Thyroid gland (tissue), 4 donors: ENCODE results near the gene FER. TPM values are rescaled to one million over a fixed set of nuclear protein-coding genes. Genes with fewer than 3 reads are reported as not detected.
"Not testable (repeated sequence)": the region's sequence is repeated elsewhere in the genome, so short reads cannot be mapped to it uniquely, and the experiment has no call there.

Experiments
- DNase-seq, 2 donors: peaks; one replicate each; pipeline ENCODE4 v3.0.0-alpha.2; 2019
- H3K27ac ChIP-seq, 3 donors: fragments of 200-600 bp; sonication (generic); 1 replicate in 2 of 3; 2 replicates in 1 of 3; pipeline ENCODE4 v1.5.1; 2016 to 2019; ENCODE audit warnings: mild to moderate bottlenecking in 1 of 3, moderate library complexity in 1 of 3
- H3K27me3 ChIP-seq: fragments of 200-600 bp; sonication (generic); one replicate; pipeline ENCODE4 v1.5.1; 2019
- H3K36me3 ChIP-seq, 2 donors: fragments of 200-600 bp; sonication (generic); one replicate each; pipeline ENCODE4 v1.5.1; 2016 to 2019
- H3K4me1 ChIP-seq, 2 donors: fragments of 200-600 bp; sonication (generic); one replicate each; pipeline ENCODE4 v1.5.1; 2017 to 2019
- H3K4me3 ChIP-seq, 3 donors: fragments of 200-600 bp; sonication (generic); replicated peaks in 1 of 3; 1 replicate in 2 of 3; 2 replicates in 1 of 3; pipeline ENCODE4 v1.5.1; 2016; ENCODE audit warnings: mild to moderate bottlenecking in 1 of 3
- H3K9me3 ChIP-seq: fragments of 200-600 bp; sonication (generic); one replicate; pipeline ENCODE4 v1.5.1; 2017
- CTCF ChIP-seq, 6 experiments: fragments of 200-600 bp in 3 of 6; fragments of 450-650 bp in 3 of 6; sonication (generic) in 3 of 6; IDR thresholded peaks; one replicate each; pipeline ENCODE4 v1.5.1; 2016 to 2019; ENCODE audit warnings: antibody characterized with exemption in 6 of 6, mild to moderate bottlenecking in 2 of 6, inconsistent platforms in 1 of 6, moderate library complexity in 1 of 6
- POLR2A ChIP-seq, 2 donors: fragments of 450-650 bp; IDR thresholded peaks; one replicate each; pipeline ENCODE4 v1.6.1; 2017; ENCODE audit warnings: antibody characterized with exemption in 2 of 2, mild to moderate bottlenecking in 2 of 2, moderate library complexity in 1 of 2
- WGBS, 2 donors: methylation state at CpG; one replicate each; pipeline ENCODE4 v1.1.5; 2017; 5-methylcytosine and 5-hydroxymethylcytosine counted together
- intact Hi-C: fragments of 100-400 bp; cut with DNase I; formaldehyde crosslinking; loops from one replicate; pipeline ENCODE4 v1.15.1; 2023
- total RNA-seq, 4 donors: library from RNA; depleted of rRNA; stranded (reverse); fragments of >200 nt; gene quantifications; one replicate each; pipeline ENCODE4 v1.2.3, GENCODE V29; 2016

Gene FER
- total RNA-seq, 4 donors from 2014 or later, result 38.8 to 79.1 (median 45.2) TPM

- H3K4me3 ChIP-seq, result no peak overlapping the region
- no peaks in the 10 kb centered on the region for H3K27me3 ChIP-seq
- H3K27ac ChIP-seq, result no peak overlapping the region
- H3K9me3 ChIP-seq, result no peaks in the 10 kb centered on the region
- H3K4me1 ChIP-seq, result no peaks in the 10 kb centered on the region
- no peak for DNase-seq
- no peaks in the 10 kb centered on the region for H3K36me3 ChIP-seq
- WGBS, 2 donors, result 97 to 98% methylated on average over 2 of the region's 2 CpGs
- intact Hi-C loops, result no loop called here
- TF ChIP-seq POLR2A (IDR thresholded peaks at IDR 0.05), result no peak
- no peak for TF ChIP-seq CTCF (IDR thresholded peaks at IDR 0.05)
Measured at GRCh38 chr5:108975697-108976096, 228.0 kb downstream of the FER start.

- no peak for DNase-seq
- no peak overlapping the region for H3K4me3 ChIP-seq
- TF ChIP-seq CTCF (IDR thresholded peaks at IDR 0.05) (no peak), POLR2A (IDR thresholded peaks at IDR 0.05) (no peak)
- no peaks in the 10 kb centered on the region for H3K4me1 ChIP-seq
- no peaks in the 10 kb centered on the region for H3K36me3 ChIP-seq
- no peaks in the 10 kb centered on the region for H3K9me3 ChIP-seq
- intact Hi-C loops, result no loop called here
- WGBS, 2 donors, result 62 to 93% methylated on average over 4 of the region's 4 CpGs
- no peaks in the 10 kb centered on the region for H3K27me3 ChIP-seq
- no peak overlapping the region for H3K27ac ChIP-seq
Measured at GRCh38 chr5:108983461-108984092, 235.9 kb downstream of the FER start.

- Histone ChIP-seq H3K4me3 (no peak overlapping the region), H3K27me3 (no peaks in the 10 kb centered on the region), H3K4me1 (no peaks in the 10 kb centered on the region), H3K36me3 (no peaks in the 10 kb centered on the region), H3K27ac (no peak overlapping the region), H3K9me3 (no peaks in the 10 kb centered on the region)
- no peak for DNase-seq
- WGBS, 2 donors, result 83 to 91% methylated on average over 1 of the region's 1 CpG
- TF ChIP-seq POLR2A (IDR thresholded peaks at IDR 0.05) (no peak), CTCF (IDR thresholded peaks at IDR 0.05) (no peak)
- intact Hi-C loops, result no loop called here
Measured at GRCh38 chr5:108989761-108990392, 242.2 kb downstream of the FER start.

GRCh38 chr5:108992396-108993085 lies 244.8 kb downstream of the FER start:
- H3K9me3 ChIP-seq, H3K4me1 ChIP-seq, H3K27me3 ChIP-seq, H3K27ac ChIP-seq, intact Hi-C loops, H3K36me3 ChIP-seq, DNase-seq, H3K4me3 ChIP-seq: not testable (repeated sequence)
- WGBS, 2 donors, result 94 to 95% methylated on average over 24 to 25 of the region's 47 CpGs

GRCh38 chr5:108993440-108993839 lies 245.7 kb downstream of the FER start:
- intact Hi-C loops, H3K4me1 ChIP-seq, DNase-seq, H3K36me3 ChIP-seq, H3K27ac ChIP-seq, H3K4me3 ChIP-seq, H3K9me3 ChIP-seq, H3K27me3 ChIP-seq: not testable (repeated sequence)
- WGBS, 2 donors, result 93 to 96% methylated on average over 11 to 12 of the region's 12 CpGs

- WGBS, 2 donors, result 88 to 91% methylated on average over 4 of the region's 4 CpGs
- Histone ChIP-seq H3K4me3 (no peak overlapping the region), H3K36me3 (no peaks in the 10 kb centered on the region), H3K27ac (no peak overlapping the region), H3K4me1 (no peaks in the 10 kb centered on the region), H3K27me3 (no peaks in the 10 kb centered on the region), H3K9me3 (no peaks in the 10 kb centered on the region)
- intact Hi-C loops, result no loop called here
- no peak for TF ChIP-seq CTCF (IDR thresholded peaks at IDR 0.05)
- no peak for TF ChIP-seq POLR2A (IDR thresholded peaks at IDR 0.05)
- DNase-seq, result no peak
Measured at GRCh38 chr5:108997720-108998119, 250.0 kb downstream of the FER start.
